NK-92 treated with Interleukin-12 subunit alpha and Interleukin-12 subunit beta, amount 100 ng/mL, for 24 hours (cell line): Measurements from ENCODE around the gene RAD51B.
"Not testable (repeated sequence)": the region's sequence is repeated elsewhere in the genome, so short reads cannot be mapped to it uniquely, and the experiment has no call there.

Source experiments
- DNase-seq: peaks from one replicate; lab custom pipeline; 2025; lab: John Stamatoyannopoulos, UW

The RAD51B gene

DNA sequence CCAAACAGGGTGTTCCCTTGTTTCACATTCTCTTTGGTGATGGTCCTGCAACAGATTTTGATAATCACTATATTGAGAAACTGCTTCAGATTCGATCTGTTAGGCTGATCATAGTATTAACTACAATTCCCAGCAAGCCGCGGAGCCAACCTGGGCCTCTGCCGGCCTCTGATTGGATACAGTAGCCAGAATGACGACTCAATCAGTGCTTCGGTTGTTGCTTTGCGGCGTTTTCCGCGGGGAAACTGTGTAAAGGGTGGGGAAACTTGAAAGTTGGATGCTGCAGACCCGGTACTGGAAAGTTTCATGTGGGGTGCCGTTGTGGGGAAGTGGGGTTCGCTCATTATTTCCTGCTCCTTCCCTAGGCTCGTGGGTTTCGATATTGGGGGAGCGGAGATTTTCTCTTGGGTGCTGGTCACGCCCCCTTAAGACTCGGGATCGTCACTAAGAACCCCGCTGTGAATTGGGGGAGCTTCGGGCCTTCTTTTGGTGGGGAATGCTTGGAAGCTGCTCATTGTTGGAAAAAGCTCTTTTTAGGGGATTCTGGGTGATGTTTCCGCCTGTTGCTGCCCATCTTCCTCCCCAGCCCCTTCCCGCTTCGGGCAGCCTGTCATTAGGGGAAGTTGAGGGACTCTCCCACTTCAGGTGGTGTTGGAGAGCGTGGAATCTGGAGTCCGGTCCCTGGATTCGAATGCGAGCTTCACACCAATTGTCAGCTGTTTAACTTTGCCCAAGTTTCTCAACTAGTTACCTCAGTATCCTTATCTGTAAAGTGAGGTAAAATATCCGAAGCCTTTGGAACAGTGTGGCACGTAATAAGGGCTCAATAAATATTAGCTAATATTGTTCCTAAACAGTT, at the start of gene RAD51B:
Gene RAD51B, plus strand, starts transcription at position 217 of the 859 bp plus-strand sequence.
- peak; percentile 68 for DNase-seq

DNA sequence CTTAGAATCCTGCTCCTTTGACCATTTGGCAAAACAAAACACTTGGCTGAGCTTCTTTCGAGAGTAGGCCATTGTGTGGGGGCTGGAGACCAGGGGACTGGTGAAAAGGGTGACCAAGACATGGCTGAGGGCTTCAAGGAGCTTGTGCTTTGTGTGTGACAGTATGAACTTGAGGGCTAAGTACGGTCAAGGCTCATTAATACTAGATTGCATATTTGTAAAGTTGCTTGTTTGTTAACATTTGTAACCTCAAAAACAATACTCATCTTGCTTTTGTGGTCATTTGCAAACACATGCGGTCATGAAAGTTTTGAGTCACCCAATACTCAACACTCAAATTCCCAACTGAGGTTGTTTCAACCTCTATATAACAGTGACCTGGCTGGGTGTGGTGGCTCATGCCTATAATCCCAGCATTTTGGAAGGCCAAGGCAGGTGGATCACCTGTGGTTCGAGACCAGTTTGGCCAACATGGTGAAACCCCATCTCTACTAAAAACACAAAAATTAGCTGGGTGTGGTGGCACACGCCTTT, 45.7 kb upstream of the RAD51B start:
- no peak for DNase-seq

DNA sequence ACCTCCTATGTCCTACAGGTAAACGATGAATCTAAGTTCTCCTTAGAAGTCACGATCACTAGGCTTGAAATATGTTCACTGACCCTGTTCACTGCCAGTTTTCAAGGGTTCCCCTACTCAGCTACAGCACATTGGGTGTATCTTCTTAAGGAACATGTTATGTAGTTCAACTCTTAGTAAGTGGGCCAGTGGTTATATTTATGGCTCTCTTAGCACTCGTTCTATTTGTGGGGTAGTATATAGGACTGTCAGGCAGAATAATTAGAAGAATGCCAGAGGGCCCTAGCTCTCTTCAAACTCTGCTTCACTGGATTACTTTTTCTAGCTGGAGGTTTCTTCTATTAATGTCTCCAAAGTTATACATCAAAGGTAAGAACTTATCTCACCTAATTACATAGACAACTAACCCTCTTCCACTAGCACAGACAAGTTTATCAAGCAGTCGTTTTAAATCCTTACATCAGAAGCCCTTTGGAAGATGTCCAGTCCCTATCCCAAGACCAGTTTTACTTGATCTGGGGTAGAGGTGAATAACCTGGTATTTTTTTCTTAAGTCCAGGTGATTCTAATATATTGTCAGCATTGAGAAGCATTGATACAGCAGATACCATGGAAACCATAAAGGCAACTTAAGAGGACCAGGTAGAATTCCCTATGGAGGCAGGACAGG, 42.8 kb upstream of the RAD51B start:
- no peak for DNase-seq

DNA sequence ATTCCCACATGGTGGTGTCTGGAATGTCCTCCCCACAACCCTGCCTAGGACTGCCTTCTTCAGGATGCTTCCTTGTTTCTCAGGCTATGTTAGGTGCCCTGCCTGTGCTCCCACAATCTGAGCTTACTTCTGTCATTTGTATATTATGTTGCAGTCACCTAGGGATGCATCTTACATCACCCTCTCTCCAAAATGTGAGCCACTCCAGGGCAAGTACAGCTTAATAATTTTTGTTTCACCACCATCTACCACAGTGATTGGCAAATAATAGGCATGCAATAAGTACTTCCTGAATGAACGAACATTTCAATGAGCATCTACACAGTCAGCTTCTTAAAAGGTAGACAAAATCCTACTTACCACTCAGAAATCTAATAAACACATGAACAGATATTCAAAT, 40.8 kb upstream of the RAD51B start:
- DNase-seq: no peak

DNA sequence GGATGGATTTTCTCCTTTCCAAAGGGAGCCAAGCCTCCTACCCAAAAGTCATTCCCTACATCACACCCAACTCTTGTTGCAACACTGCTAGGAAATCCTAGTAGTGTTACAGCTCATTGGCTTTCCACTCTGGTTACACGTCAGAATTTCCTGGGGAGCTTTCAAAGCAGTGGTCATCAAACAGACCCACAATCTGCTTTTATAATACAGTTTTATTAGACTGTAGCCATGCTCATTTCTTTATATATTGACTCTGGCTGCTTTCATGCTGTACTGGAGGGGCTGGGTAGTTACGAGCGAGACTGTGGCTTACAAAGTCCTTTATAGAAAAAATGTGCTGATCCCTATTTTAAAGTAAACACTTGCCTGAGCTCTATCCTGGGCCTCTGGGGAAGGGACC, 37.5 kb upstream of the RAD51B start:
- DNase-seq: no peak

DNA sequence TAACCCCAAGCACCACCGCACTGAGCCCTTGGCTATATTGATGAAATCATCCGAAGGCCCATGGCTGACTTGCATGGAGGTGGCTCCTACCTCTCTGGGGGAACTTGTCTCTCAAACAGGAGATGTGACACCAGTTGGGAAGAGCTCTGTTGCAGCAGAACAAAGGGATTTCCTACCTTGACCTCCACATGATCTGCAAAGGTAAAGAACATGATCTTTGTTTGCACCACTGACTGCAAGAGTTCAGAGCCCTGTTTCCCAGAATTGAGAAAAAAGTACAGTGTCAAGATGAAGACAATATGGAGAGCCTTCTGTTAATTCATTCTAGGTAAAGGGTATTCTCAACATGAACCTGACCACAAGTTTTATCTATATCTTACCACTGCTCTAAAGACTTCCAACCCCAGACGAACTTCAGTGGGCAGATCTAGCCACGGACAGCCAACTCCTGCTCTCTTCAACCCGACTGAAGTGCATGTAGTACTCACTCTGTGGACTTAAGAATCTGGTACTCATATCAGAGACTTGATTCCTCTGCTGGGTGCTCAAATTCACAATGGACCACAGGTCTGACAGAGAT, 35.2 kb upstream of the RAD51B start:
- no peak for DNase-seq

DNA sequence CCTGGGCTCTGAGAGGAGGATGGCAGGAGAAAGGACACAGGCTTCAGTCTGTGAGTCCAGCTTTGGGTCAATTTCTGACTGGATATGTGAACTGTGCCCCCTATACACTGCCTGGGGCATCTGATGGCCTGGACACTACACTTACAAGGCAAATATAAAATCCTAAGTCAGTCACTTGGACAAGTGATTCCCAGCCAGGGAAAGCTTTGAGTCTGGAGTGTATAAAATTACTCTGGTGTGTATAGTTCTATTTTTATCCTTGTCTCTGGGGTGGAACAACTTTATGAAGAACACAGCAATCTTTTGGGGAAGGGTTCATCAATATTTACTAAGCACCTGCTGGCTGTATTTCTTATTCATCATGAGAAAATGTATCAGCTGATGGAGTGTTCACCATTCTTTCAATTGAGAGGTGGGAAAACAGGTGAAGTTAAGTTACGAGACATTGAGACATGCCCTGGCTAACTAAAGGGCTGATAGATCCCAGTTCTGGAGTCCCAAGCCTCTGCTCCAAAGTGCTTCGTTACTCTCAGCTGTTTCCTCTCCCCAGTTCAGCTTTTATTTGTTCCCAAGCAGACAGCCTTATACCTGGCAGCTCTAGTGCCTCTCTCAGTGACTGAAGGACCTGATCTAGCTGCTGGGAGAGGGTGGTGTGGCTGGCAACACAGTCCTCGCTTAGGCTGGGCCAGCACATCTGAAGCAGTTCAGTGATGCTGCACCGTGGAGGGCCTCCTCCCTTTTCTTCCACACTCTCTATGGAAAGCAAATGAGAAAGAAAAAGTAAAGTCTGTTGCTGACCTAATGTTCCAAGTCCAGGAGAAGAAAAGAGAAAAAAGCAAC, 34.1 kb upstream of the RAD51B start:
- DNase-seq: no peak

DNA sequence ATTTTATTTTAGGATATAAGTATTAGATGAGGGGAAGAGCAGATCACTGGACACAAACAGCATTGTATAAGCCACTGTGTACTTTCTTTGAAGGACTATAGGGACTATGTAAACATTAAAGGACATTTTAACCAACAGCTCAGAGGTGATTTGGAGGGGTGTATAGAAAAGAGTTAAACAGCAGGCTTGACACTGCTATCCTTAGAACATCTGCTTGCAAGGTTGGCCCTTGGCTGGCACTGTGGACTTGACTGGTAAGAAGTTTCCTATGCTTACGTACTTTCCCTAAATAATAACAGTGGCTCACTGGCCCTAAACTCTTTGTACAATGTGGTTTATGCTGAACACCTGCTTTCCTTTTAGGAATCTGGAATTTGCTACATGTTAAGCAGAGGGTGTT, 31.9 kb upstream of the RAD51B start:
- no peak for DNase-seq

DNA sequence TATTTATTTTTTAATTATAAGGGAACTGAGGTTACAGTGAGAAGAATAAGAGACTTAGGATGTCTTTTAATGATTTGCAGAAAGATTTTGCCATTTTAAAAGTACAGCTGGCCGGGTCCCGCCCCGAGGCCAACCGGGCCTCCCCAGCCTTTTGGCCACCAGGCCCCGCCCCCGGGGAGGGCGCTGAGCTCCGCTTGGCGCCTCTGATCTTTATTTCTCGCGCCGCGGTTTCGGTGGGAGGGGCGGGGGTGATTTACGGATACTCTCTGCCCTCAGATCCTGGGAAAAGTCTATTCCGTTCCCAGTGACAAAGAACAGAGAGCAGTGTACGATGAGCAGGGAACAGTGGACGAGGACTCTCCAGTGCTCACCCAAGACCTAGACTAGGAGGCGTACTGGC, 20.8 kb upstream of the RAD51B start:
- DNase-seq: no peak

DNA sequence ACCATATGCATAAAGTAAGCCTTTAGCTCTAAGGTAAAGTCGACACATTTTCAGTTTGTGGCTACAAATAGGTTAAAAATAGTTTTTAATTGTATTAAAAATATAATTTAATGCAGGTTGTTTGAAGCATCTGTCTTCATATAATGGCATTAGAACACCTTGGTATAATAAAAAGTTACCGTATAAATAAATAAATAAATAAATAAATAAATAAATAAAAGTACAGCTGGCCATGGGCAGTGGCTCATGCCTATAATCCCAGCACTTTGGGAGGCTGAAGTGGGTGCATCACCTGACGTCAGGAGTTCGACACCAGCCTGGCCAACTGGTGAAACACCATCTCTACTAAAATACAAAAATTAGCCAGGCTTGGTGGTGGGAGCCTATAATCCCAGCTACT, 18.8 kb upstream of the RAD51B start:
- DNase-seq: no peak

DNA sequence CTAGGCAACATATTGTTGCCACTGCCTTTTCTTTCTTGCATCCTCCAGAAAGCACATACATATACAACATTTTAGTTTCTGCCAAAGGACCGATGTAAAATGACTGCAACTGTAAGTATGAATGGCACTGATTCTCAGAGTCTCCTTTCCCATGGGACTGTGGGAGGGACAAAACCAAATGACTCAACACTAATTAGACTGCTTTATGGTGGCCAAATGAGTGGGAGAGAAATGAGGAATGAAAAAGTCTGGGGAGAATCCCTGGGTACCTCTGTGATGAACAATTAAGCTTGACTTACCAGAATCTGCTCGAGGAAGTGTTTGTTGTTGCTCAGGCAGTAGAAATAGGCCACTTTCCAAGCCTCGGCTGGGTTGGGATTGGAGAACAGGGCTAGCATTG, 13.3 kb upstream of the RAD51B start:
- DNase-seq: no peak

DNA sequence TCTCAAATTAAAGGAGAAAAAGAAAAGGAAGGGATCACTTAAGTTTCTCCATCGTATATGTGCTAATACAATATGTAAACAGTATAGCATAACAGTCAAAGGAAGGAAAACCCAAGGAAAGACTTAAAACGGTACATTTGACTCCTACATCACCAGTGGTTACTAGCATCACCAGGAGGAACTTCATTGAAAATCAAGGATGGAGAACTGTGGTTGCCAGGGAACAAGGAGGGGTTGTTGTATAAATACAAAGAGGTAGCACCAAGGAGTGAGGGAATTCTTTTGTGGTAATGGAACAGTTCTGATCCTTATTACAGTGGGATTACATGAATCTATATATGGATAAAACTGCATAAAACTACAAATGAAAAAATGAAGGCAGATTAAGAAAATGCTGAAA, 4.8 kb upstream of the RAD51B start:
- DNase-seq: no peak

DNA sequence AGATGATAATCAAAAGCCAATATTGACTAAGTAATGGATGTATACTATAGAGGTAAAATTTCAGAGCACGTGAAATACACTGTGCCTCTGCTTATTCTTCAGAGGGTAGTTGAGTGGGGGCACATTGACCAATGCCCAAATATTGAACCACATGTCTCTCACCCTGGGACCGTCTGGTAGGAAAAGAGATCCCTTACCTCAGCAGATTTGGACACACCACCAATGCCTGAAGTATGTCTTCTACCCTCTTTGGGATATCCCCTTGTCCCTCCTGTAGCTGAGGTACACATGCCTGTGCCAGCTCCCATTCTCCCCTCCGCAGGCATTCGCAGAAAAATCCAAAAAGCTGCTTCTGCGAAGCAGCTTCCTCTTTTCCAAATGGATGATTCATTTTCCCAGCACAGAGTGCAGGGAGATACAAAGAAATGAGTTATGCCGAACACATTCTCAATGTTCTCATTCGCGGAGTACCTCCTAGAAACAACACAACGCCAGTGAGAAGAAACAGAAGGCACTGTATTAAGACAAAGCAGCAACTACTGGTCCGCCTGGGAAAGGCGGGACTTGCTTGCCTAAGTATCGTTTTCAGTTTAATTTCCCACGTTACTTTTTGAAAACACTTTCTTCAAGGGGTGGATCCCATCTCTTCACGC, 3.9 kb upstream of the RAD51B start:
- no peak for DNase-seq

DNA sequence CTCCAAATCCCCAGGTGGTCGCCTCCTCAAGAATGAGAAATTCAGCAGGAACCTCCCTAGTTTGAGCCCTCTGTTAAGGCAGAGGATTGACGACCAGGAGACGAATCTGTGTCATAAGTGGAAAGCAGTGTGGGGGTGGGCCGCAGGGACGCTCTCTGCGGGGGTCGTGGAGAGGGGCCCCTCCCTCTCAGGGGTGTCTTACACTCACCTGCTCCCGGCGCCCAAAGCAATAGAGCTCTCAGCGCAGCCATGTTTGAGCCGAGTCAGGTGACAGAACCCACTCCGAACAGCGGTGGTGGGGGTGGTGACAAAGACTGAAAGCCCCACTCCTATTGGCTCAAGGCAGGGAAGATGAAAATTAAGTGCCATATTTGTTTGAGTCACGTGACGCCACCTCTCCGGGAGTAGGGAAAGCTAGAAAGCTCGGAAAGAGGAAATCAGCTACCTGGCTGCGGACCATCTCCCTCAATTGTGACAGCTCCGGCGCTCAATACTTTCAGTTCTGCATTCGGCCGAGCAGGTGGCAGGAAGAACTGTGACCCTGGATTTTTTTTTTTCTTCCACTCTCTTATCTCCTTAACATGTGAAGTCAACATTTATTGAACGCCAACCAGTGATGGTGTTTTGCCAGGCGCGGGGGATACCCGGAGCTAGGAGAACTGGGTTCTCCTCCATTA, 3.1 kb upstream of the RAD51B start, which contains the start of gene ZFYVE26:
Gene ZFYVE26, minus strand, starts transcription at position 265 of the 677 bp plus-strand sequence. CDS start 627 bp downstream, outside the sequence.
- DNase-seq: peak; percentile 88

DNA sequence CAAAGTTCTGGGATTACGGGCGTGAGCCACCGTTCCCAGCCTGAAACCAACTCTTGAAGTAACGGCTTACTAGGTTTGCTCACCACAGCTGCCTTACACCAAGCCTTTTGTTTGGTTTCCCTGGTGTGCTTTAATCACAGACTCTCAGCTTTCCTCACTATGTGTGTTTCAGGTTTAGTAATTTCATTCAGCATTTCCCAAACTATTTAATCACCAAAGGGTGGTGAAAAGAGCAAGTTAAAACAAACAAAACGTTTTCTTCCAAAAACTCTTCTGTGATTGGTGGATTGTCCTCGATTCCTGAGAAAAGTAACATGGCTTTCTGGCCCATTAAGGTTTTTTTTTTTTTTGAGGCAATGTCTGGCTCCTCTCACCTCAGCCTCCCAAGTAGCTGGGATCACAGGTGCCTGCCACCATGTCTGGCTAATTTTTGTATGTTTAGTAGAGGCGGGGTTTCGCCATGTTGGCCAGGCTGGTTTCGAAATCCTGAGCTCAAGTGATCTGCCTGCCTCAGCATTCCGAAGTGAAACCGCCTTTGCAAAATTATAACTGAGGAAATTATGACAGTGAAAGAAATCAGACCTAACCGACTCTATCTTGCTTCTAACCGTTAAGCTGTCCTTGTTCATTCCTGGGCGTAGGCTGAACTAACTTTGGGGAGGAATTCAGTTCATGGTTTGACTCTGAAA, 1.7 kb upstream of the RAD51B start:
- no peak for DNase-seq

DNA sequence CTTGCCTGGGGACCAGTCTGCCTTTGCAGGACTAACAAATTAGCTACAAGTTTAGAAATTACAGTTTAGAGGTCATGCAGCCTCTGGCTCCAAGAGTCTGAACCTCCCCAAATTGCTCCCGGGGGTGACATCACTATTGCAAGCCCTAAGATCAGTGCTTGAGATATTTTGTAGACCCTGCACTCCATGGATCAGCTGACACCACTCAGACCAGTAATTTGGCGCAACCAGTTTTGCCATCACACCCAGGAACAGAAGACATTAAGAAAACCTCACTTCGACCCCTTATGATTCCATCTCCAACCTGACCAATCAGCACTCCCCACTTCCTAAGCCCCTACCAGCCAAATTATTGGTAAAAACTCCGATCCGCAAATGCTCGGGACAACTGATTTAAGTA, 1.1 kb upstream of the RAD51B start:
- DNase-seq: not testable (repeated sequence)

DNA sequence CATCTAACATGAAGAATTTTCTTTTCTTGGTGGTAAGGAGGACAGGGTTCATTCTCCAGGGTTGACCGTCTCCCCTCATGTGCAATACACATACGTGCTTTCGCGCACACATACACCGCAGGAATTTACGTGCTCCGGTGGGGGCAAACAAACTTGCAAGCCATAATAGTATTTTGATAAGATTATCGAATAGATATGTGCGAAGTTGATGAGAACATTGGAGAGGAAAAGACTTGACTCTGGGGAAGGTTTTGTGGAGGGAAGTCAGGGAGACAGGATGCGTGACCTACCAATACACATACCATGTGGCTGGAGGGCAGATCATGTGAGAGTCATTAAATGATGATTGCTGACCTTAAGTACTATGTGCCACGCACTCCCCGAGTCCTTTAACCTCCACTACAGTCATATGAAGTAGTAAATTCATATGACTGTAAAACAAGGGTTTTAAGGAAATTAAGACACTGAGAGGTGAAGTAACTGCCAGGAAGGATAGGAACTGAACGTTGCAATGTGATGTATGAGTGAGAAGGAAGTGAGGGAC, 921 bp downstream of the RAD51B start:
- no peak for DNase-seq

DNA sequence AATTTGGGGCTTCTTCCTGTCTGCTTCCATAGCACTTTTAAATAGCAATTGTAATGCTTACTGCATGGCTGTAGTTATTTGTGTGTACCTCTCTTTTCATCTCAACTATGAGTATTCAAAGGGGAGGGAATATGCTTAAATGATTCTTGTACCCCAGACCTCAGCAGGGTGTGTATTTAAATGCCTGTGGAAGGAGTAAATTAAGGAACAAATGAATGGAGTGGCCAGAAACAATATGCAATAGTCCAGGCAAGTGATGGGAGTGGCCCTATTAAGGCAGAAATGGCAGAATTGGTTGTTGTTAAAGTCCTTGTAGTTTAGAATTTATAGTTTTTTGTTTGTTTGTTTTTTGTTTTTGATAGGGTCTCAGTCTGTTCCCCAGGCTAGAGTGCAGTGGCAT, 1.5 kb downstream of the RAD51B start:
- no peak for DNase-seq

DNA sequence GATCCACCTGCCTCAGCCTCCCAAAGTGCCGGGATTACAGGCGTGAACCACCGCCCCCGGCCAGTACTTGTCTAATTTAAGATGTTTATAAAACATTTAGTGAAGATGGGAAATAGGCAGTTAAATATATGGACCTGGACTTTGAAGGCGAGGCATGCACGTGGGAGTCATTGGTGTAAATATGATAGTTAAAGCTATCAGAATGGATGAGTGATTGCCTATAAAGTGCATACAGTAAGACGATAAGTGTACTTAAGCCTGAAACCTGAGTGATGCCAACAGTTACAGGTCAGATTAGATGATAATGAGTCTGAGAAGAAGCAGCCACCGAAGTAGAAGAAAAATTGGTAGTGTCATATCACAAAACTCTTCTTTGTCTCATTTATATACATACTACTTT, 11.5 kb downstream of the RAD51B start:
- no peak for DNase-seq

DNA sequence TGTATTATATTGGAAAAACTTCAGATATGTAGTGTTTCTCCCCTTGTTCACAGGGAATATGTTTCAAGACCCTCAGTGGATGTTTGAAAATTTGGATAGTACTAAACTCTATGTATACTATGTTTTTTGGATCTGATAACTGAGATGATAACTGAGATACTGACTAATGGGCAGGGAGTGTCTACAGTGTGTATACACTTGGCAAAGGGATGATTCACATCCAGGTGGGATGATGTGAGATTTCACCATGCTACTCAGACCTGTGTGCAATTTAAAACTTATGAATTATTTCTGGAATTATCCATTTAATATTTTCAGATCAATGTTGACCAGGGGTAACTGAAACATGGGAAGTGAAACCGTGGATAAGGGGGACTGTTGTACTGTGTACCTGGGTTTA, 13.8 kb downstream of the RAD51B start:
- DNase-seq: no peak
